Left colon (tissue), 2 donors: Measurements from ENCODE around the gene ITGBL1. TPM values are rescaled to one million over a fixed set of nuclear protein-coding genes. Genes with fewer than 3 reads are reported as not detected.
A peak's percentile ranks its signal among the peaks of the same experiment; 100 is the strongest.

Source experiments
- ATAC-seq: fragments of 200-7000 bp; cut with Tn5 transposase; one replicate; pipeline ENCODE4 v1.9.1; 2020; ENCODE audit warnings: mild to moderate bottlenecking, moderate library complexity
- DNase-seq, 2 donors: peaks; one replicate each; pipeline ENCODE4 v3.0.0-alpha.2; 2020
- intact Hi-C, 2 donors: fragments of 100-400 bp; cut with DNase I in 1 of 2; cut with micrococcal nuclease in 1 of 2; formaldehyde crosslinking; loops; one replicate each; pipeline versions ENCODE4 v1.11.2 to v1.14.0; 2022; cut with DNase I, micrococcal nuclease
- total RNA-seq, 2 donors: library from RNA; stranded (reverse); fragmentation: NEBNext Ultra II Directional; extraction: Animal tissue kit (Norgen Biotek cat#: 25700); gene quantifications; one replicate each; pipeline ENCODE4 v1.2.1, GENCODE V29; 2021
- donor health status: DM: no; HTN: no; CAD: no.
- donor health status: DM: yes; HTN: yes; CAD: no.

The ITGBL1 gene
- total RNA-seq, 2 donors from 2014 or later, result 0.18 to 0.84 TPM

- ATAC-seq (no peak), DNase-seq (no peak)
- intact Hi-C loops, result no loop called here
Measured at GRCh38 chr13:101708115-101708514, 255.6 kb downstream of the ITGBL1 start.

GRCh38 chr13:101709952-101710351 lies 257.5 kb downstream of the ITGBL1 start:
- ATAC-seq (no peak), DNase-seq (no peak)
- intact Hi-C loops, result no loop called here

- intact Hi-C loops, result no loop called here
- DNase-seq, result no peak
- no peak for ATAC-seq
Measured at GRCh38 chr13:101711307-101712025, 259.0 kb downstream of the ITGBL1 start.

DNA sequence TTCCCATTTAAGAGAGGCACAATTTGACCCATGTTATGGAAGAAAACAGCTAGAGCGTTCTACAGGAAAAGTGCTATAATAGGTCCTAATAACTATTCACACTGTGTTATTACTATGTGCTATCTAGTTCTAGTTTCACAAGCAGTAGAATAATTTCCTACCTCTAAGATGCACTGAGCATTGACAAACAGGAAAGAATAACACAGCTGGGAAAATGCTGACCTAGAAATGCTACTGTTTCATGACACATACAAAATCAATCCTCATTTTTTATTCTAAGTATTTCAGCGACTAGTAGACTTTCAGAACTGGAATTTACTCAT lies 259.5 kb downstream of the ITGBL1 start:
- DNase-seq (no peak), ATAC-seq (no peak)
- intact Hi-C loops, result no loop called here

GRCh38 chr13:101714195-101714594 lies 261.7 kb downstream of the ITGBL1 start:
- intact Hi-C loops, result no loop called here
- DNase-seq (no peak), ATAC-seq (no peak)

DNA sequence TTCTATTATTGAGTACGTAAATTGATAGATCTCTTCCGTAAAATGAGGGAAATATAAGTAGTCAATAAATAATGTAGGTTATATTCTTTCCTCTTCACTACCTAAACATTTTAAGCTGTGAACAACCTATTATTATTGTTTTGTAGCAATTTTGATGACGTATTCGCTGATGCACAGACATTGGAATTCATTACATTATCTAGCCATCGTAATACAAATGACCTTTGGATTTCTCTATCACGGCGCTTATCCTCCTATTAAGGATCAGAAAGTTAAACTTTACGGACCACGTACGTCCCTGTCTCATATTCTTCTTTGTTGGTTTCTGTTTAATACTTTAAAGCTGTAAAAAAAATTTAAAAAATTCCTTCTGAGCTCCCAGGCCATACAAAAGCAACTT lies 264.9 kb downstream of the ITGBL1 start:
- no peak for DNase-seq
- intact Hi-C loops, result no loop called here
- no peak for ATAC-seq

GRCh38 chr13:101718496-101718895 lies 266.0 kb downstream of the ITGBL1 start:
- DNase-seq (no peak), ATAC-seq (no peak)
- intact Hi-C loops, result no loop called here

DNA sequence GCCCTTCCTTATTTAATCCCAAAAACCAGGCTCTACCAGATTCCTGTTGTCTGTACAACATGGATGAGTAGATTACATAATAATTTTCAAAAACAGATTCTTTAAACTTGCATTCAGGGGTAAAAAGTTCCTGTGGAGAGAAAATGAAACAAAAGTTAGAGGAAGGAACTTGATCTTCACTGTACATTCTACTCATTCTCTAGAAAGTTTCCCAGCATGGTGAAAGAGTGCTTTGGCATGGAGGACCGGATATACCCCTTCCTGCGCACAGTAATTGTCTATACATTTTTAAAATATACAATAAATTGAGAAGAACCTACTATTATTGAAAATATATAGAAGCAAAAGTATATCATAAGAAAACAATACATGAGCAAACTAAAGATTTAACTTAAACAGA lies 274.2 kb downstream of the ITGBL1 start:
- ATAC-seq (no peak), DNase-seq (no peak)
- intact Hi-C loops, result no loop called here

DNA sequence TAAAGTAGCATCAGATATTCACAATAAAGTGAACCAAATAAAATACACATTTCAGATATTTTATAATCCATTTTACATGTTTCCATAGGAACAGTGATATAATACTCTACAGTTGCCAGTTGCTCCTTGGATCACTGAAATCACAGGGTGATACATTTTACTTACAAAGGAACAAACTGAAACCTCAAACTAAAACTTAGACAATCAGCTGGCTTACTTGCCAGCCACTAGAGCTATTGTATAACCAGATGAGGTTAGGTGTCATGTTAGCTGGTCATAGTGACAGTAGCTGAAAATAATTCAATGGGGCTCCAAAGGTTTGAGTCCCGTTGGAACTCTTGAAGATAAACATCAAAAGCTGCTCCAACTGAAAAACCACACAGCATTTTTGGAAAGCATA lies 274.6 kb downstream of the ITGBL1 start:
- no peak for DNase-seq
- intact Hi-C loops, result no loop called here
- ATAC-seq, result no peak

DNA sequence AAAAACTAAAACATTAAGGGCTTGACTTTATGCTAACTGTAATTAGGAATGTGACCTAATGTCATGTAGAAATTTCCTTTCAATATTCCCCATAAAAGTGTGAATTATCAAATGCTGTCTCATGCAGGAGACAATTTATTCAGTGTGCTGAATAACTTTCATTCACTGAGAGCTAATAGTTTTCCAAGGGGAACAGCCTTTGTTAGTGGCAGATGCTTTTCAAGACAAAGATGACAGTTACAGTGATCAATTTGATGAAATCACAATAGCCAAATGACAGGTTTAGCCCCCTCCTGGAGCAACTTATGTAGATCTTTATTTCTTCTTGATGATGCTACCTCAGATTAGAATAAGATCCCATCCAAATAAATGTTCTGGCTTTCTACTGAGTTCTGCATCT lies 275.5 kb downstream of the ITGBL1 start:
- no peak for DNase-seq
- intact Hi-C loops, result no loop called here
- no peak for ATAC-seq

DNA sequence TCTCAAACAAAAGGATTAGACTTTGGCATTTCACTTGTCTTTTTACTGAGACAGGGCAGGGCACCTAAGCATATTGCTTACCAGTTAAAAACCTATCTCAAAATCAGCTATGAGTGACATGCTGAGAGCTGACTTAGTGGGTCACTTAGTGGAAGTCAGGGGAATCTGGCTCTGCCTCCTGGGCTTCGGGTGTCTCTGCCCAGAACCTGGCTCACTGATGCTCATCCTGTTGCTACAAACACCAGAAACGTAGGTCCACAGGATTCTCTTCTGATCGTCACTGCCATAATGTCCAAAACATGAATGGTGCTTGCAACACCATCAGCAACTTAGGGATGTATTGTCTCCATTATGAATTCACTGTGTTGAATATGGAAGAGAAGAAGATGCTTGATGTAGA lies 276.1 kb downstream of the ITGBL1 start:
- intact Hi-C loops, result no loop called here
- ATAC-seq, result no peak
- no peak for DNase-seq

- no peak for DNase-seq
- intact Hi-C loops, result no loop called here
- no peak for ATAC-seq
Measured at GRCh38 chr13:101730420-101731000, 278.0 kb downstream of the ITGBL1 start.

GRCh38 chr13:101736566-101736965 lies 284.1 kb downstream of the ITGBL1 start:
- ATAC-seq, result no peak
- intact Hi-C loops, result no loop called here

DNA sequence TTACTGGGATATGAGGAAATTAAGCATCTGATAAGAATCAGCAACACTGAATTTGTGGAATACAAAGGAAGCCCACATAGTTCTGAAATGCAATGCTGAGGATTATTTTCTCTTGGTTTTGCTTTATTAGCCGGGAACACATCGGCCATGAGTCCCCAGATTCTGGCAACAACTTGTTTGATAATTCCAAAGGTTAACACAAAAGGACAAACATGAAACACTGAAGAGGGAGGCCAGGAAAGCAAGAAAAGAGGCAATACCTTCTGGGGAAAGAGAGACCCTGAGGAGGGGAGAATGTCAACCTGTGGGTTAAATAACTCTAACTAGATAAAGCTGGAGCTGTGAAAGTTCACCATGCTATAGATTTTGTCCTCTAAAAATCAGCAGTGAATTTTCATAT lies 285.9 kb downstream of the ITGBL1 start:
- DNase-seq, result no peak
- ATAC-seq, result no peak

More at GRCh38 chr13:101736566-101736965, 284.1 kb downstream of the ITGBL1 start:
- no peak for DNase-seq

GRCh38 chr13:101739382-101740178 lies 287.1 kb downstream of the ITGBL1 start:
- intact Hi-C loops, result no loop called here
- ATAC-seq (peak; percentile 84), DNase-seq (no peak)

More for the DNA sequence above, 285.9 kb downstream of the ITGBL1 start:
- intact Hi-C loops, result no loop called here

DNA sequence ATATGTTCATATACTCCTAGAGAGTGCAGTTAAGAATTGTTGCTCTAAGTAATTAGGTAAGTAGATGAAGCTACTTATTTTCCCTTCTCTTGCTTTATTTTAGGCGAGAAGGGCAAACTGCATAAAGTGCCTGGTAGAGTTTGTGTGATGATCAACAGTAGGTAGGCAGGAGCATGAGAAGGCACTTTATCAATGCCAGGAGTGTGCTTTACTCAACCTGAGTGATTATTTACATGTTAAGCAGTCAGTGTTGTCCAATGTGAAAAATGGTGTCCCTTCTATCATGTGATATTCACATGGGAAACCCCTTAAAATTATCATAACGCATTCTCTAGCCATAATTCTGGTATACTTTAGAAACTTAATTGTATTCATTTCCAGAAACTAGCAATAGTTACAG lies 294.0 kb downstream of the ITGBL1 start:
- no peak for DNase-seq
- intact Hi-C loops, result no loop called here
- ATAC-seq, result no peak

- intact Hi-C loops, result no loop called here
- no peak for ATAC-seq
- no peak for DNase-seq
Measured at GRCh38 chr13:101747039-101747438, 294.6 kb downstream of the ITGBL1 start.

- intact Hi-C loops, result no loop called here
- DNase-seq, result no peak
- no peak for ATAC-seq
Measured at GRCh38 chr13:101749584-101749983, 297.1 kb downstream of the ITGBL1 start.

DNA sequence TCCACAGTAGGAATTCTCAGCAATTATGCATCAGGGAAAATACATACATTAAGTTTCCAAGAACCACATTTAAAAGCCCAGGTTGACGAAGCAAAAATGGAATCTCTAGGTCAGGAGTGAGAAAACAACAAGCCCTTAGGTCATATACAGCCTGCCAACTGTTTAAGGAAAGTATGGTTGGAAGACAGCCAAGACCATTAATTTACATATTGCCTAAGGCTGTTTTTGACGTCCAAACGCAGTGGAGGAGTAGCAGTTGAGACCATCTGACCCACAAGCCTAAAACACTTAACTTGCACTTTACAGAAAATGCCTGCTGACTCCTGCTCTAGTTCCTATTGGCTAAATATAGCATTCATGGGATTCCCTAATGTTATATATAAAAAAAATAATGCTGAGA lies 299.0 kb downstream of the ITGBL1 start:
- DNase-seq, result no peak
- ATAC-seq, result peak; percentile 52
- intact Hi-C loops, result loop anchor here in 1 of 2 donors (10.0 kb wide), 1 partner anchor 237 kb away; no protein-coding TSS in a partner anchor

DNA sequence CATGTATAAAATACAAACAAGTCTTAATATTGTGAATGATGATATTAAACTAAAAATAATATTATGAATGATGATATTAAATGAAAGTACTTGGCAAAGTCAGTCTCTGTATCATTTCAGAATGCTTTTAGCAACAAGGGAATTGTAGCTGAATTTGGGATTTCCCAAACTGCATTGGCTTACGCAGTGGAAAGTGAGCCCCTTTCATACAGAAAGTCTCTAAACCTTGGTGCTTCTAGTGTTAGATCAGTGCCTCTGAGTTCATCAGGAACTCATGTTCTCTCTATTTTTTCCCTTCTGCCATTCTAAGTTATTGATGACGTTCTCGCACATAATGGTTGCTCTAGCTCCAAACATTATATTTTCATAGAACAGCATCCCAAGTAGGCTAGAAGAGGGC lies 300.0 kb downstream of the ITGBL1 start:
- intact Hi-C loops, result loop anchor here in 1 of 2 donors (10.0 kb wide), 1 partner anchor 238 kb away; no protein-coding TSS in a partner anchor
- ATAC-seq (no peak), DNase-seq (no peak)
